Peyer's patch (tissue), 4 donors: ENCODE results near the gene HNRNPA1. TPM values are rescaled to one million over a fixed set of nuclear protein-coding genes. Genes with fewer than 3 reads are reported as not detected.
"Not testable (repeated sequence)": the region's sequence is repeated elsewhere in the genome, so short reads cannot be mapped to it uniquely, and the experiment has no call there.

Source experiments
- DNase-seq, 3 donors: peaks; one replicate each; pipeline ENCODE4 v3.0.0-alpha.2; 2017 to 2019
- H3K27ac ChIP-seq, 4 donors: fragments of 200-600 bp; sonication (generic); one replicate each; pipeline ENCODE4 v1.5.1; 2016 to 2019
- H3K27me3 ChIP-seq, 2 donors: fragments of 200-600 bp; sonication (generic); one replicate each; pipeline ENCODE4 v1.5.1; 2019
- H3K36me3 ChIP-seq, 3 donors: fragments of 200-600 bp; sonication (generic); one replicate each; pipeline ENCODE4 v1.5.1; 2016 to 2019
- H3K4me1 ChIP-seq, 4 donors: fragments of 200-600 bp; sonication (generic); one replicate each; pipeline ENCODE4 v1.5.1; 2016 to 2019
- H3K4me3 ChIP-seq, 4 donors: fragments of 200-600 bp; sonication (generic); 1 replicate in 3 of 4; 2 replicates in 1 of 4; pipeline ENCODE4 v1.5.1; 2016 to 2019; ENCODE audit warnings: mild to moderate bottlenecking in 1 of 4
- H3K9me3 ChIP-seq, 4 donors: fragments of 200-600 bp; sonication (generic); one replicate each; pipeline ENCODE4 v1.5.1; 2016 to 2019; ENCODE audit warnings: mild to moderate bottlenecking in 1 of 4
- POLR2A ChIP-seq, 2 donors: fragments of 450-650 bp; IDR thresholded peaks; one replicate each; pipeline ENCODE4 v1.5.1; 2017; ENCODE audit warnings: antibody characterized with exemption in 2 of 2, mild to moderate bottlenecking in 2 of 2, moderate library complexity in 2 of 2
- total RNA-seq, 4 donors: library from RNA; depleted of rRNA; stranded (reverse); fragments of >200 nt; gene quantifications; one replicate each; pipeline ENCODE4 v1.1.0, GENCODE V29; 2016
- TF ChIP-seq, protein P1 (sequence below), 6 experiments: fragments of 450-650 bp in 4 of 6; fragments of 200-600 bp in 2 of 6; sonication (generic) in 1 of 6; IDR thresholded peaks; one replicate each; pipeline ENCODE4 v1.5.1; 2017 to 2019; ENCODE audit warnings: antibody characterized with exemption in 6 of 6, mild to moderate bottlenecking in 3 of 6, moderate library complexity in 1 of 6

The HNRNPA1 gene
- total RNA-seq, 4 donors from 2014 or later, result 198 to 703 (median 254) TPM

GRCh38 chr12:54277823-54278276 is 2.7 kb upstream of the HNRNPA1 start:
- DNase-seq, result no peak
- H3K4me1 ChIP-seq, result peaks cover 0 to 26% (median 13%) of the 10 kb centered on the region in 4 donors
- TF ChIP-seq, protein P1, sequence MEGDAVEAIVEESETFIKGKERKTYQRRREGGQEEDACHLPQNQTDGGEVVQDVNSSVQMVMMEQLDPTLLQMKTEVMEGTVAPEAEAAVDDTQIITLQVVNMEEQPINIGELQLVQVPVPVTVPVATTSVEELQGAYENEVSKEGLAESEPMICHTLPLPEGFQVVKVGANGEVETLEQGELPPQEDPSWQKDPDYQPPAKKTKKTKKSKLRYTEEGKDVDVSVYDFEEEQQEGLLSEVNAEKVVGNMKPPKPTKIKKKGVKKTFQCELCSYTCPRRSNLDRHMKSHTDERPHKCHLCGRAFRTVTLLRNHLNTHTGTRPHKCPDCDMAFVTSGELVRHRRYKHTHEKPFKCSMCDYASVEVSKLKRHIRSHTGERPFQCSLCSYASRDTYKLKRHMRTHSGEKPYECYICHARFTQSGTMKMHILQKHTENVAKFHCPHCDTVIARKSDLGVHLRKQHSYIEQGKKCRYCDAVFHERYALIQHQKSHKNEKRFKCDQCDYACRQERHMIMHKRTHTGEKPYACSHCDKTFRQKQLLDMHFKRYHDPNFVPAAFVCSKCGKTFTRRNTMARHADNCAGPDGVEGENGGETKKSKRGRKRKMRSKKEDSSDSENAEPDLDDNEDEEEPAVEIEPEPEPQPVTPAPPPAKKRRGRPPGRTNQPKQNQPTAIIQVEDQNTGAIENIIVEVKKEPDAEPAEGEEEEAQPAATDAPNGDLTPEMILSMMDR (IDR thresholded peaks at IDR 0.05), result no peak
- no peak for TF ChIP-seq POLR2A (IDR thresholded peaks at IDR 0.05)
- no peaks in the 10 kb centered on the region for H3K9me3 ChIP-seq
- peaks cover 0 to 12% (median 0%) of the 10 kb centered on the region in 3 donors for H3K36me3 ChIP-seq
- no peaks in the 10 kb centered on the region for H3K27me3 ChIP-seq
- H3K4me3 ChIP-seq, result peak overlapping the region in 1 of 4 donors; percentile 76
- H3K27ac ChIP-seq, result peak overlapping the region in 1 of 4 donors; percentile 13

GRCh38 chr12:54279227-54279631 is 1.3 kb upstream of the HNRNPA1 start:
- H3K36me3 ChIP-seq, result peaks cover 0 to 25% (median 0%) of the 10 kb centered on the region in 3 donors
- H3K9me3 ChIP-seq, result no peaks in the 10 kb centered on the region
- peaks cover 0 to 40% (median 22%) of the 10 kb centered on the region in 4 donors for H3K4me1 ChIP-seq
- no peaks in the 10 kb centered on the region for H3K27me3 ChIP-seq
- peak overlapping the region; percentile 90 to 97 (median 95) for H3K27ac ChIP-seq
- H3K4me3 ChIP-seq, result peak overlapping the region; percentile 64 to 77 (median 73)
- TF ChIP-seq, protein P1 (IDR thresholded peaks at IDR 0.05), result no peak
- TF ChIP-seq POLR2A (IDR thresholded peaks at IDR 0.05), result no peak
- no peak for DNase-seq

DNA sequence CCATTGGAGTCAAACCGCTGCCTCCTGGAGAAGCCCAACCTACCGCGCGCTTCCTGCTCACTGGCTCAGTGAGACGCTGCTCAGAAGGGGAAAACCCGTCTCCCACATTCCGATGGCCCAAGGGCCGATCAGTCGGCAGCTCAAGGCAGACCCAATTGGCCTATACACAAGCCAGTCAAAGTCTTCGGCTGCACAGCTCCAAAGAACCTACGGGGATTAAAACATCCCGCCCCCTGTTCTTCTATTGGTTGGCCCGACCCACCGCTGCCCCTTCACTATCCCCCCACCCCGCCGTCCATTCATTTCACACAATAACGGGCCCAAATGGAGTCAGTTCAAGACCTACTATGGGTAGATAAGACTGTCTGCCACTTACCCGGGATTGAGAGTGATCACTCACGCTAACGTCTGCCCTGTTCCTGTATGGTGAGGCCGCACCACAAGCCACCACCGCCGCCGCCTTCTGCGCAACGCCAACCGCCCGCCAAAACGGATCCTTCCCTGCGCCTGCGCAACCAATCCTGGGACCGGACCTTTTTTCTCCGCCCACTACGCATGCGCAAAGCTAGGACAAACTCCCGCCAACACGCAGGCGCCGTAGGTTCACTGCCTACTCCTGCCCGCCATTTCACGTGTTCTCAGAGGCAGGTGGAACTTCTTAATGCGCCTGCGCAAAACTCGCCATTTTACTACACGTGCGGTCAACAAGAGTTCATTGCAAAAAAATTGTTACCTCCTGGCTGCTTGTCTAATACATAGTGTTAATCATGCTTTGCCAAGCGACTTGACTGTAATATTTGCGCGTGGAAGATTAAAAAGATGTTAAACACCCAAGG is 676 bp upstream of the HNRNPA1 start, which contains the start of gene CBX5:
TSS of gene CBX5 (minus strand) at position 491 of the 836 bp plus-strand sequence. CDS start 22,472 bp downstream, outside the sequence.
- no peaks in the 10 kb centered on the region for H3K27me3 ChIP-seq
- peak within 1 kb of the TSS; percentile 90 to 97 (median 95) for H3K27ac ChIP-seq
- peak; percentile 97 to 100 (median 99) for DNase-seq
- no peaks in the 10 kb centered on the region for H3K9me3 ChIP-seq
- peaks cover 0 to 45% (median 22%) of the 10 kb centered on the region in 4 donors for H3K4me1 ChIP-seq
- peak; percentile 76 to 92 for TF ChIP-seq POLR2A (IDR thresholded peaks at IDR 0.05)
- TF ChIP-seq, protein P1 (IDR thresholded peaks at IDR 0.05), result peak in 1 of 6 experiments; percentile 21
- peak within 1 kb of the TSS; percentile 64 to 77 (median 73) for H3K4me3 ChIP-seq
- peaks cover 0 to 27% (median 0%) of the 10 kb centered on the region in 3 donors for H3K36me3 ChIP-seq

DNA sequence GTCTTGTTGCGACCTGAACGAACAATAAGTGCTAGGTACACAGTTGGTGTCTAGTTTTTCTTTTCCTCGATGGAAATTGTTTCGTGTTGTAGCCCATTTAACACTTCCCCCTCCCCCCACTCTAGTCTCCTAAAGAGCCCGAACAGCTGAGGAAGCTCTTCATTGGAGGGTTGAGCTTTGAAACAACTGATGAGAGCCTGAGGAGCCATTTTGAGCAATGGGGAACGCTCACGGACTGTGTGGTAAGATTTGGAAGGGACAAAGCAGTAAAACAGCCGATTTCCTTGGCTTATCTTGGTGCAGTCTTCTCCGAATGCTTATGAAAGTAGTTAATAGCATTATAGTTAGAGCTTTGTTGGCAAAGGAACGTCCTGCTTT is 724 bp downstream of the HNRNPA1 start:
- not testable (repeated sequence) for DNase-seq, H3K9me3 ChIP-seq, H3K27me3 ChIP-seq
- Histone ChIP-seq H3K4me1 (peaks cover 0 to 58% (median 22%) of the 10 kb centered on the region in 4 donors), H3K27ac (peak overlapping the region; percentile 90 to 97 (median 95)), H3K36me3 (peaks cover 0 to 40% (median 0%) of the 10 kb centered on the region in 3 donors), H3K4me3 (peak overlapping the region; percentile 64 to 77 (median 73))

GRCh38 chr12:54281694-54282093 is 1.2 kb downstream of the HNRNPA1 start:
- not testable (repeated sequence) for H3K9me3 ChIP-seq, DNase-seq, H3K27me3 ChIP-seq
- H3K36me3 ChIP-seq, result peaks cover 0 to 45% (median 0%) of the 10 kb centered on the region in 3 donors
- H3K27ac ChIP-seq, result peak overlapping the region; percentile 90 to 97 (median 95)
- peaks cover 0 to 62% (median 22%) of the 10 kb centered on the region in 4 donors for H3K4me1 ChIP-seq
- H3K4me3 ChIP-seq, result peak overlapping the region; percentile 64 to 77 (median 73)

- H3K36me3 ChIP-seq, result peaks cover 0 to 58% (median 0%) of the 10 kb centered on the region in 3 donors
- H3K4me3 ChIP-seq, result peak overlapping the region in 3 of 4 donors; percentile 5 to 76 (median 37)
- H3K27me3 ChIP-seq, result no peaks in the 10 kb centered on the region
- no peak overlapping the region for H3K27ac ChIP-seq
- H3K9me3 ChIP-seq, result no peaks in the 10 kb centered on the region
- peaks cover 0 to 70% (median 18%) of the 10 kb centered on the region in 4 donors for H3K4me1 ChIP-seq
- TF ChIP-seq POLR2A (IDR thresholded peaks at IDR 0.05), result no peak
- TF ChIP-seq, protein P1 (IDR thresholded peaks at IDR 0.05), result no peak
- no peak for DNase-seq
Measured at GRCh38 chr12:54282949-54283593, 2.5 kb downstream of the HNRNPA1 start.

- peaks cover 0 to 64% (median 0%) of the 10 kb centered on the region in 3 donors for H3K36me3 ChIP-seq
- H3K27ac ChIP-seq, DNase-seq, H3K9me3 ChIP-seq, H3K27me3 ChIP-seq: not testable (repeated sequence)
- H3K4me3 ChIP-seq, result peak overlapping the region in 1 of 4 donors; percentile 76
- peaks cover 0 to 69% (median 14%) of the 10 kb centered on the region in 4 donors for H3K4me1 ChIP-seq
Measured at GRCh38 chr12:54284070-54284780, 3.7 kb downstream of the HNRNPA1 start.
